Fibroblast of skin of left quadriceps (primary cell): ENCODE measurements around the gene ABAT.

Experiments
- DNase-seq, 2 experiments: peaks; one replicate each; pipeline ENCODE4 v3.0.0-alpha.2; 2013; ENCODE audit warnings: low read depth in 2 of 2

Gene ABAT

DNA sequence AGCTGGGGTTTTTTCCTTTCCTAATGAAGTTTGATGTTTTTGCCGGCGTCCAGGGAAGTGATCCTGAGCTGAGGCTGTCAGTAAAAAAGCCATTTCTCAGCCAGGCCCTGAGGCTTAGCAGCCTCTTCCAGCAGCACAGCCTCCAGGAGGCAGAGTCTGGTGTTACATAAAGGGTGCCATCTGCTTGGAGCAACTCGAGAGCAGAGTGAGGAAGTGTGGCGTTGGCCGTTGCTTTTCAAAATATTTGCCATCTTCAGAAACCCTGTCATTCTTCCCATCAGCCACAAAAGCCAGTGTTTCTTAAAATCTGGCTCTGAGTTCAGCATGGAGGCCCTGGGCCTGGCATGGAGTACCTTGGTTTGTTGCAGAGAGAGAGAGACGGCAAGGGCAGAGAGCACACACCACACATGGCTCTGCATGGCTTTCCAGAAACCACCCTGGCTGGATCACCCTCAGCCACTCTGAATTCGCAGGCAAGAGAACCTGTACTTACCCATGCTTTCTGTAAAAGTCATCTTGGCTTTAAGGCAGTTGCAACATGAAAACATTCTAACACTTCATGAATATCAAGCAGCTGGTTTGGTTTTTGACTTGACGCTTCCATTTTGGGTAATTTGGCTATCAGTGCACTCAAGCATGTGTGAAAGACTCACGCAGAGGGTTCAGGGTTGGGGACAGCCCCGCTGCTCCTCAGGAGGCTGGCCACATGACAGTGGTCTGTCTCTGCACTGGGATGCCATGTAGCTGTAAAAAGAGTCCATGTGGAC, 144.3 kb downstream of the ABAT start:
- DNase-seq: no peak

DNA sequence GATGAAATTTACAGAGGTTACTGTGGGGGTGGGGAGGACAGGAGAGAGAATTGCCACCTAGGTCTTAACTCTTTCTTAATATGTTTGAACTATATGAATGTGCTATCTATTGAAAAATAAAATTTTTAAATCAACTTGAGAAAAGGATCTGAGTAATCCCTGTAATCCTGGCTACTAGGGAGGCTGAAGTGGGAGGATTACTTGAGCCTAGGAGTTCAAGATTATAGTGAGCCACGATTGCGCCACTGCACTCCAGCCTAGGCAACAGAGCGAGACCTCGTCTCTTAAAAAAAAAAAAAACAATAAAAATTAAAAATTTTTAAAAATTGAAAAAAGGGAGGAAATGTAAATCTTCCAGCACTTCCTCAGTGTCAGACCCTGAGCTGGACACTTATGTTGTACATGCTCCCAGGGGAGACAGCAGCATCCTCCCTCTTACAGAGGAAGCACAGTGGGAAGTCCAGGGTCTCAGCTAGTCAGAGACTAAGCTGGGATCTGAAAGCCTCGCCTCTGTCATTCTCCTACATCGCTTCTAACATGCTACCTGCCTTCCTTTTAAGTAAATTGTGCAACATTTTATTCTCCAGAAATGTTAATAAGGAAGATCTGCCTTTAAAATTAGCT, 145.1 kb downstream of the ABAT start:
- DNase-seq: no peak

DNA sequence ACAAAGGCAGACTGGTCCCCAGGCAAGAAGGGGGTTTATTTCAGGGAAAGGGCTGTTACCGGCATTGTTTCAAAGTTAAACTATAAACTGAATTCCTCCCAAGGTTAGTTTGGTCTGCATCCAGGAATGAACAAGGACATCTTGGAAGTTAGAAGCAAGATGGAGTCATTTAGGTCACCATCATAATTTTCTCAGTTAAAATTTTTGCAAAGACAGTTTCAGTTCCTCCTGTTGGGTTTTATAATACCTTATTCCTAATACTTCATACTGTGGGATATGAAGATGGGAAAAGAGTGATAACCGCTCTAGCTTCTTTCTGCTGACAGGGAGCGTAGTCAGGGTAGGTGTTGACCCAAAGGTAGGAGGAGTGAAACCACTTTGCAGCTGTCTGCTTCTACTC, 148.0 kb downstream of the ABAT start:
- DNase-seq: no peak

DNA sequence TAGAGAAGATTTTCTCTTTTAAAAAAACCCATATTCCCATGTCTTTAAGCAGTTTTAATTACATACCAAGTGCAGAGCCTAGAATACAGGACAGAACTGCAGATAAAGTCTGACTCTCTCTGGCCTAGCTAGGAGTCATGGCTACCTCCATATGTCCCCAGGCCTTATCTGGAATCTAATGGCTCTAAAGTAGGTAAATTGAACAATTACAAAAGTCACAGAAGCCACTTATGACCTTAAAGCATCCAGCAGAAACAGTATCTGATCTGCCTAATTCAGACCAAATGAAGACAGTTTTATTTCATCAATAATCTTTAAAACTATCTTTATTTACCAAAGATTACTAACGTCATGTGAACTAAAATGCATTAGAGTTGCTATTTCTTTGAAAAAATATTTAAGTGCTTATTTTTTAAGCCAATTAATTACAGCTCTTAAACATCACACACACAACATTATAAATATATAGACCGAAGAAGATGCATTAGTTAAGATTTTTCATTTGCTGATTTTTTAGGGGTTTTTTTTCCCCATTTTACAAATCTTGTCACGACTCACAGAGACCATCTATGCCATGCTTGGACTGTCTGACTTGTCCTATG, 152.0 kb downstream of the ABAT start:
- DNase-seq: no peak

DNA sequence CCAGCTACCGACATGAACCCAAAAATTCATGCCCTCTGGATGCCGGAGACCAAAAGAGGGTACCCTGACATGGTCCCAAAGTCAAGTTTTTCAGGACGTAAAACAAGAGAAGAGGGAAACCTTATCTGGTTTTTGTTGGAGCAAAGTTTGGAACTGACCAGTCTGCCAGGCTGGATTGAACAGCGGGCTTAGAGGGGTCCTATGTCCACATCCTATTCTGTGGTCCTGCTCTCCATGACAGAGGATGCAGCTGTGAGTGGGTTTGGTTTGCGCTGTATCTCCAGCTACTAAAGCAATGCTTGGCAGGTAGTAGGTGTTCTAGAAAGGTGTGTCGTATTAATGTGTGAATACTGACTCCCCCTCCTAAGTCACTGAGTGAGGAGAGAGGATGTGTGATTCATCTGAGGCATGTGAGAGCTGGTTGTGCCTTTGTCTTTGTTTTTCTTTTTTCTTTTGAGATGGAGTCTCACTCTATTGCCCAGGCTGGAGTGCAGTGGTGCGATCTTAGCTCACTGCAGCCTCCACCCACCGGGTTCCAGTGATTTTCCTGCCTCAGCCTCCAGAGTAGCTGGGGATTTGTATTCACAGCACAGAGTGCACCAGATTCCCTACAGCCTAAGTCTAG, 154.2 kb downstream of the ABAT start:
- no peak for DNase-seq

DNA sequence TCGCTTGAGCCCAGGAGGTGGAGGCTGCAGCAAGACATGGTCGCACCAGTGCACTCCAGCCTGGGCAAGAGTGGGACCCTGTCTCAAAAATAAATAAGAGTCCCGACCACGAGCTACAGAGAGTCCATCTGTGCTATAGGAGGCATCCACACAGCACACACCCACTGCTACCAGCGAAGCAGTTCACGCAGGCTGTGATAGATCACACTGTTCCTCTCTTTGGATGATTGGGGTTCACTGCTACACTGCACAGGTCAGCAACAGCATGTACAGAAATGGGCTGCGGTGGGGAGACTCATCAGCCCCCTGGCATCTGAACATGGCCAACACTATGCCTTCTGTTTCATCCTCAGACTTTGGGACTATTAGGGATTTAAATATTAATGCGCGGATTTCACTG, 157.0 kb downstream of the ABAT start:
- DNase-seq: no peak

DNA sequence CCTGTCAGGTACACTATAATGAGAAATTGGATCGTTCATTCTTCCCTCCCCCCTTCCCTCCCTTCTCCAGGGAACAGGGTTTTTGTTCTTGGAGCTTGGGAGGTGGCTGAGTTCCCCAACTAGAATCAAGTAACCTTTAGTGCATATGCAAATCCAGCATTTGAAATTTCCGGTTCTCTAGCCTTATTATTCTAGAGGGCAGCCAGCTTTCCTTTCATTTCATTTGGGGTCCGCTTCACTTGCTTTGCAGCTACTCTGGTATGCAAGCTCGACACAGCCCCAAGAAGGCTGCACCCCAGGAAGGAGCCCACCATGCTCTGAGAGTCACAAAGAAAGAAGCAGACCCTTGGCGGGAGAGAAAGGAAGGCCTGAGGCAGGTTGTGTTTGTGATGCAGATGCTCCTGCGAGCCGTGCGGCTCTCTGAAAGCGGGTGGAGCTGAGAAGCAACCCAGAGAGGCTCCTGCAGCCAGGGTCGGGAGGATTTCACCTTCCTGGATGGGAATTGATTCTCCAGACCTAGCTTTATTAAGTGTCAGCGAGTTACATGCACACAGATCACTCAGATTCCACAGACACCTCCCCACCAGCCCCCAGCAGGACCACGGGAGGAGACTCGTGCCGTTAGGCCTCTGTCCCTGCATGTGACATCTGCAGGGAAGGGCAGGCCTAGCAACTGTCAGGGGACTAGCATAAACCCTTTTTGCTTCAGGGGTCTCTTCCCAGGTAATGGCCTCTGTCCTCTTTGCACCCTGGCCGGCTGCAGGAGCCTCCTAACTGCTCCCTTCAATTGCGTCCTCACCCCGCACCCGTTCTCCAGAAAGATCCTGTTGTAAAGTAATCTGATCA, 157.7 kb downstream of the ABAT start:
- no peak for DNase-seq

DNA sequence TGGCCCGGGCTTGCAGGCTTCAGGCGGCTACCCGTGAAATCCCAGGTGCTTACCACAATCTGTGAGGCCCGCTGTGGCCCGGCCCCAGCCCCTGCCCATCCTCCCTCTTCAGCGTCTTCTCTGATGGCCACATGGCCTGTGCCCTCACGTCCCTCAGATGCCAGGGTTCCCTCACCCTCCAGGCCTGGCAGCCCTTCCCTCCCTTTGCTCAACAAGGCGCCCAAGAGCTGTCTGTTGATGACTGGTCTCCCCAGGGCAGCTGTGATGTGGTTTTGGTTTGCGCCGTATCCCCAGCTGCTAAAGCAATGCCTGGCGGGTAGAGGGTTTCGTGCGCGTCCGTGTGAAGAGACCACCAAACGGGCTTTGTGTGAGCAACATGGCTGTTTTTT, 158.3 kb downstream of the ABAT start:
- DNase-seq: no peak
